Thoracic aorta (tissue), 2 donors: ENCODE measurements around the gene RUVBL1. TPM values are rescaled to one million over a fixed set of nuclear protein-coding genes. Genes with fewer than 3 reads are reported as not detected.

Source experiments
- ATAC-seq: fragments of 150-250 bp; one replicate; pipeline ENCODE4 v1.8.0; 2017; ENCODE audit warnings: low read depth; ENCODE audit not compliant: insufficient number of reproducible peaks, low FRiP score
- DNase-seq: peaks from one replicate; pipeline ENCODE4 v3.0.0-alpha.2; 2020; ENCODE audit warnings: low spot score
- H3K27ac ChIP-seq, 2 donors: fragments of 200-600 bp; sonication (generic); 1 replicate in 1 of 2; 2 replicates in 1 of 2; pipeline ENCODE4 v1.5.1; 2016; ENCODE audit warnings: mild to moderate bottlenecking in 2 of 2, moderate library complexity in 2 of 2
- H3K27me3 ChIP-seq: fragments of 200-600 bp; sonication (generic); replicated peaks from 2 replicates; pipeline ENCODE4 v1.6.0; 2016; ENCODE audit warnings: mild to moderate bottlenecking; ENCODE audit not compliant: insufficient read depth
- H3K36me3 ChIP-seq: fragments of 200-600 bp; sonication (generic); one replicate; pipeline ENCODE4 v1.5.1; 2016
- H3K4me1 ChIP-seq, 2 donors: fragments of 200-600 bp; sonication (generic); 1 replicate in 1 of 2; 2 replicates in 1 of 2; pipeline versions ENCODE4 v1.5.1 to v1.6.0; 2016; ENCODE audit warnings: low read depth in 2 of 2, mild to moderate bottlenecking in 1 of 2; ENCODE audit not compliant: control insufficient read depth in 1 of 2
- H3K4me3 ChIP-seq: fragments of 200-600 bp; sonication (generic); 2 replicates; pipeline ENCODE4 v1.5.1; 2016; ENCODE audit warnings: mild to moderate bottlenecking
- H3K9me3 ChIP-seq: fragments of 200-600 bp; sonication (generic); 2 replicates; pipeline ENCODE4 v1.5.1; 2016
- CTCF ChIP-seq: fragments of 200-600 bp; sonication (generic); IDR thresholded peaks from one replicate; pipeline ENCODE4 v1.5.1; 2019; ENCODE audit warnings: antibody characterized with exemption
- total RNA-seq, 2 donors: library from RNA; depleted of rRNA; stranded (reverse); fragments of >200 nt; gene quantifications; one replicate each; pipeline versions ENCODE4 v1.1.0 to v1.2.3, GENCODE V29; 2016

The RUVBL1 gene
- total RNA-seq, 2 donors from 2014 or later: 14.1 to 18.6 TPM

GRCh38 chr3:128040660-128041059 lies 83.0 kb downstream of the RUVBL1 start:
- no peak overlapping the region for H3K4me3 ChIP-seq

GRCh38 chr3:128040041-128040440 lies 83.6 kb downstream of the RUVBL1 start:
- no peak for ATAC-seq
- no peak overlapping the region for H3K4me3 ChIP-seq
- H3K4me1 ChIP-seq: no peaks in the 10 kb centered on the region
- H3K27me3 ChIP-seq: no peaks in the 10 kb centered on the region
- DNase-seq: no peak
- no peaks in the 10 kb centered on the region for H3K9me3 ChIP-seq
- H3K27ac ChIP-seq: no peak overlapping the region
- TF ChIP-seq CTCF: no peak
- H3K36me3 ChIP-seq: no peaks in the 10 kb centered on the region

More at GRCh38 chr3:128040660-128041059, 83.0 kb downstream of the RUVBL1 start:
- ATAC-seq (no peak), DNase-seq (no peak)
- Histone ChIP-seq H3K36me3 (no peaks in the 10 kb centered on the region), H3K27me3 (no peaks in the 10 kb centered on the region), H3K4me1 (no peaks in the 10 kb centered on the region), H3K27ac (no peak overlapping the region), H3K9me3 (no peaks in the 10 kb centered on the region)
- no peak for TF ChIP-seq CTCF

- H3K4me1 ChIP-seq: no peaks in the 10 kb centered on the region
- no peaks in the 10 kb centered on the region for H3K27me3 ChIP-seq
- H3K4me3 ChIP-seq: no peak overlapping the region
- no peaks in the 10 kb centered on the region for H3K36me3 ChIP-seq
- DNase-seq (no peak), ATAC-seq (no peak)
- no peak overlapping the region for H3K27ac ChIP-seq
- H3K9me3 ChIP-seq: no peaks in the 10 kb centered on the region
- no peak for TF ChIP-seq CTCF
These were observed 87.5 kb downstream of the RUVBL1 start for GRCh38 chr3:128036119-128036518.

GRCh38 chr3:128033102-128033501 lies 90.5 kb downstream of the RUVBL1 start:
- TF ChIP-seq CTCF: no peak
- ATAC-seq: no peak

More at GRCh38 chr3:128033102-128033501, 90.5 kb downstream of the RUVBL1 start:
- no peak overlapping the region for H3K4me3 ChIP-seq
- no peaks in the 10 kb centered on the region for H3K9me3 ChIP-seq
- no peak overlapping the region for H3K27ac ChIP-seq
- H3K27me3 ChIP-seq: no peaks in the 10 kb centered on the region
- H3K4me1 ChIP-seq: no peaks in the 10 kb centered on the region
- DNase-seq: no peak
- H3K36me3 ChIP-seq: no peaks in the 10 kb centered on the region

Other genes starting within 250 kb of the RUVBL1 start
- 10 to 100 TPM; 14.5 TPM for gene KBTBD12, start 208.6 kb downstream of the RUVBL1 start, total RNA-seq
- gene SEC61A1, start 71.4 kb downstream of the RUVBL1 start, total RNA-seq: 100 to 1,000 TPM; 149 to 182 TPM
- 10 to 100 TPM; 16.1 to 17.5 TPM for gene EEFSEC, start 29.7 kb upstream of the RUVBL1 start, total RNA-seq